ENCODE results near the gene POU5F2.

The POU5F2 gene

GRCh38 chr5:93741136-93741811 is at the start of gene POU5F2:
Gene POU5F2, minus strand, starts transcription at chr5:93741600. Its CDS starts 37 bp downstream, at chr5:93741563.
- DNase-seq (ENCODE audit: low read depth in 3 of 3): no peak

- no peak for DNase-seq (ENCODE audit: low read depth in 3 of 3)
Measured at GRCh38 chr5:93790401-93790800, 49.0 kb upstream of the POU5F2 start.

- DNase-seq (ENCODE audit: low read depth in 3 of 3): no peak
Measured at GRCh38 chr5:93789173-93790067, 48.0 kb upstream of the POU5F2 start.

- DNase-seq (ENCODE audit: low read depth in 3 of 3): no peak
Measured at GRCh38 chr5:93787598-93787997, 46.2 kb upstream of the POU5F2 start.

- no peak for DNase-seq (ENCODE audit: low read depth in 3 of 3)
Measured at GRCh38 chr5:93785475-93785874, 44.1 kb upstream of the POU5F2 start.

GRCh38 chr5:93782978-93783377 is 41.6 kb upstream of the POU5F2 start:
- no peak for DNase-seq (ENCODE audit: low read depth in 3 of 3)

- DNase-seq (ENCODE audit: low read depth in 3 of 3): no peak
Measured at GRCh38 chr5:93777620-93778019, 36.2 kb upstream of the POU5F2 start.

GRCh38 chr5:93756372-93756771 is 15.0 kb upstream of the POU5F2 start:
- no peak for DNase-seq (ENCODE audit: low read depth in 3 of 3)

GRCh38 chr5:93755716-93756115 is 14.3 kb upstream of the POU5F2 start:
- DNase-seq (ENCODE audit: low read depth in 3 of 3): no peak

- no peak for DNase-seq (ENCODE audit: low read depth in 3 of 3)
Measured at GRCh38 chr5:93748875-93749397, 7.5 kb upstream of the POU5F2 start.

GRCh38 chr5:93746406-93747056 is 5.1 kb upstream of the POU5F2 start:
- DNase-seq (ENCODE audit: low read depth in 3 of 3): no peak

GRCh38 chr5:93736284-93736683 is 5.1 kb downstream of the POU5F2 start:
- DNase-seq (ENCODE audit: low read depth in 3 of 3): no peak

- no peak for DNase-seq (ENCODE audit: low read depth in 3 of 3)
Measured at GRCh38 chr5:93735378-93735777, 6.0 kb downstream of the POU5F2 start.

GRCh38 chr5:93731987-93732386 is 9.4 kb downstream of the POU5F2 start:
- no peak for DNase-seq (ENCODE audit: low read depth in 3 of 3)

GRCh38 chr5:93726595-93726994 is 14.8 kb downstream of the POU5F2 start:
- DNase-seq (ENCODE audit: low read depth in 3 of 3): no peak

- no peak for DNase-seq (ENCODE audit: low read depth in 3 of 3)
Measured at GRCh38 chr5:93724791-93725190, 16.6 kb downstream of the POU5F2 start.

- no peak for DNase-seq (ENCODE audit: low read depth in 3 of 3)
Measured at GRCh38 chr5:93723681-93724080, 17.7 kb downstream of the POU5F2 start.

- DNase-seq (ENCODE audit: low read depth in 3 of 3): no peak
Measured at GRCh38 chr5:93723005-93723404, 18.4 kb downstream of the POU5F2 start.

- no peak for DNase-seq (ENCODE audit: low read depth in 3 of 3)
Measured at GRCh38 chr5:93722588-93722987, 18.8 kb downstream of the POU5F2 start.

GRCh38 chr5:93721511-93721910 is 19.9 kb downstream of the POU5F2 start:
- DNase-seq (ENCODE audit: low read depth in 3 of 3): no peak

GRCh38 chr5:93721071-93721470 is 20.3 kb downstream of the POU5F2 start:
- DNase-seq (ENCODE audit: low read depth in 3 of 3): no peak

- DNase-seq (ENCODE audit: low read depth in 3 of 3): no peak
Measured at GRCh38 chr5:93717162-93717561, 24.2 kb downstream of the POU5F2 start.

All from stimulated activated CD4-positive, alpha-beta T cell treated with anti-CD3 and anti-CD28 coated beads, TNF-alpha, amount 100 ng/mL, for 48 hours (primary cell).